ENCODE data around the gene NEU2.
A peak's percentile ranks its signal among the peaks of the same experiment; 100 is the strongest.

Gene NEU2

GRCh38 chr2:233058717-233059546 is 26.5 kb downstream of the NEU2 start:
- DNase-seq (ENCODE audit: low read depth), result no peak

- no peak for DNase-seq (ENCODE audit: low read depth)
Observed at GRCh38 chr2:233059547-233059796, 27.0 kb downstream of the NEU2 start.

- no peak for DNase-seq (ENCODE audit: low read depth)
Observed at GRCh38 chr2:233059797-233060500, 27.5 kb downstream of the NEU2 start, which contains the start of gene INPP5D. Gene INPP5D (plus strand): TSS chr2:233060342. CDS start chr2:233060479, 137 bp downstream.

- DNase-seq (ENCODE audit: low read depth), result no peak
Observed at GRCh38 chr2:233060501-233060979, 28.1 kb downstream of the NEU2 start.

GRCh38 chr2:233060980-233061590 is 28.6 kb downstream of the NEU2 start:
- DNase-seq (ENCODE audit: low read depth), result no peak

- DNase-seq (ENCODE audit: low read depth), result no peak
Observed at GRCh38 chr2:233061591-233062450, 29.3 kb downstream of the NEU2 start.

GRCh38 chr2:233062451-233062850 is 30.0 kb downstream of the NEU2 start:
- no peak for DNase-seq (ENCODE audit: low read depth)

- DNase-seq (ENCODE audit: low read depth), result no peak
Observed at GRCh38 chr2:233062946-233063268, 30.4 kb downstream of the NEU2 start.

GRCh38 chr2:233063269-233063975 is 30.9 kb downstream of the NEU2 start:
- DNase-seq (ENCODE audit: low read depth), result no peak

GRCh38 chr2:233063976-233064411 is 31.5 kb downstream of the NEU2 start:
- no peak for DNase-seq (ENCODE audit: low read depth)

GRCh38 chr2:233064530-233065199 is 32.2 kb downstream of the NEU2 start:
- no peak for DNase-seq (ENCODE audit: low read depth)

GRCh38 chr2:233065200-233065589 is 32.7 kb downstream of the NEU2 start:
- DNase-seq (ENCODE audit: low read depth), result peak; percentile 5

- no peak for DNase-seq (ENCODE audit: low read depth)
Observed at GRCh38 chr2:233065954-233066470, 33.5 kb downstream of the NEU2 start.

GRCh38 chr2:233068762-233069418 is 36.4 kb downstream of the NEU2 start:
- DNase-seq (ENCODE audit: low read depth), result no peak

- DNase-seq (ENCODE audit: low read depth), result no peak
Observed at GRCh38 chr2:233072838-233073237, 40.4 kb downstream of the NEU2 start.

GRCh38 chr2:233074106-233074505 is 41.6 kb downstream of the NEU2 start:
- no peak for DNase-seq (ENCODE audit: low read depth)

GRCh38 chr2:233075141-233075965 is 42.9 kb downstream of the NEU2 start:
- DNase-seq (ENCODE audit: low read depth), result no peak

GRCh38 chr2:233075966-233076339 is 43.5 kb downstream of the NEU2 start:
- no peak for DNase-seq (ENCODE audit: low read depth)

- DNase-seq (ENCODE audit: low read depth), result no peak
Observed at GRCh38 chr2:233076749-233077148, 44.3 kb downstream of the NEU2 start.

Data from amniotic epithelial cell (primary cell).